GM12875 (cell line): ENCODE data around the gene CPPED1.

Experiments
- H3K4me3 ChIP-seq: one replicate; pipeline ENCODE4 v1.5.1; 2011; ENCODE audit warnings: low read depth, low read length, control low read depth
- TF ChIP-seq, protein P1 (sequence below): IDR thresholded peaks from 2 replicates; pipeline ENCODE4 v1.5.1; 2011; ENCODE audit warnings: low read depth, mild to moderate bottlenecking, control low read depth, inconsistent platforms, low read length, moderate library complexity, borderline replicate concordance; ENCODE audit not compliant: insufficient read depth

CPPED1 gene

DNA sequence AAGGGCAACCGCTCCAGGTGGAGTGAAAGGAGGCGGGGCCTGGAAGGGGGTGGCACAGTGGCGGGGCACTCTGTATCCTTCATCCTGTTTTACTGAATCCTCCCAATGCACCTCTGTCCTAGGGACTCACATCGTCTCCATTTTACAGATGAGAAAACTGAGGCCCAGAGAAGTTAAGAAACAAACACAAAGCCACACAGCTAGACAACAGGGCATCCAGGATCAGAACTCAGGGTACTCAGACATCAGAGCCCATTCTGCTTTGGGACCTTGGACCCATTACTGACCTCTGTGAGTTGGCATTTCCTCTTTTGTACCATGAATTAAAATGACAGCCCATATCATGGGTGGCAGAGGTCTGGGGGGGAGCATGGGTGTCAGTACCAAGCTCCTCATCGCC, 129.2 kb downstream of the CPPED1 start:
- no peak overlapping the region for H3K4me3 ChIP-seq

DNA sequence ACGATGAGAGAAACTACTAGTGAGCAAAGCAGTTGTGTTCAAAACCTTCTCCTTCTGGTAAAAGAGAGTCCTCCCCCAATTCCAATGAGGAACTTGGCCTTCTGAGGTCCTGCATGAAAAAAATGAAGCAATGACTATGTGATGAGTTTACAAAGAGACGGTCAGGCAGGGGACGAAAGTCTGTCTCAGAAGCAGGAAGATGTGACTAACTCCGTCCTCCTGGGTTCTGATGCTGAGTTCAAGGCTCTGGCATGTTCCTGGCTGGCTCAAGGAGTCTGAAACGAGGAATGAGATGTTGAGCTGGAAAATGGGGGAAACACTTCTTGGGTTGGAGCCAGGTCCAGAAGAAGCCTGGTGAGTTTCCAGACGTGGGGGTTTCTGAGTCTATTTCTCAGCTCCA, 129.6 kb downstream of the CPPED1 start:
- TF ChIP-seq, protein P1, sequence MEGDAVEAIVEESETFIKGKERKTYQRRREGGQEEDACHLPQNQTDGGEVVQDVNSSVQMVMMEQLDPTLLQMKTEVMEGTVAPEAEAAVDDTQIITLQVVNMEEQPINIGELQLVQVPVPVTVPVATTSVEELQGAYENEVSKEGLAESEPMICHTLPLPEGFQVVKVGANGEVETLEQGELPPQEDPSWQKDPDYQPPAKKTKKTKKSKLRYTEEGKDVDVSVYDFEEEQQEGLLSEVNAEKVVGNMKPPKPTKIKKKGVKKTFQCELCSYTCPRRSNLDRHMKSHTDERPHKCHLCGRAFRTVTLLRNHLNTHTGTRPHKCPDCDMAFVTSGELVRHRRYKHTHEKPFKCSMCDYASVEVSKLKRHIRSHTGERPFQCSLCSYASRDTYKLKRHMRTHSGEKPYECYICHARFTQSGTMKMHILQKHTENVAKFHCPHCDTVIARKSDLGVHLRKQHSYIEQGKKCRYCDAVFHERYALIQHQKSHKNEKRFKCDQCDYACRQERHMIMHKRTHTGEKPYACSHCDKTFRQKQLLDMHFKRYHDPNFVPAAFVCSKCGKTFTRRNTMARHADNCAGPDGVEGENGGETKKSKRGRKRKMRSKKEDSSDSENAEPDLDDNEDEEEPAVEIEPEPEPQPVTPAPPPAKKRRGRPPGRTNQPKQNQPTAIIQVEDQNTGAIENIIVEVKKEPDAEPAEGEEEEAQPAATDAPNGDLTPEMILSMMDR: no peak
- H3K4me3 ChIP-seq: no peak overlapping the region

More for the DNA sequence above, 129.2 kb downstream of the CPPED1 start:
- TF ChIP-seq, protein P1: no peak

DNA sequence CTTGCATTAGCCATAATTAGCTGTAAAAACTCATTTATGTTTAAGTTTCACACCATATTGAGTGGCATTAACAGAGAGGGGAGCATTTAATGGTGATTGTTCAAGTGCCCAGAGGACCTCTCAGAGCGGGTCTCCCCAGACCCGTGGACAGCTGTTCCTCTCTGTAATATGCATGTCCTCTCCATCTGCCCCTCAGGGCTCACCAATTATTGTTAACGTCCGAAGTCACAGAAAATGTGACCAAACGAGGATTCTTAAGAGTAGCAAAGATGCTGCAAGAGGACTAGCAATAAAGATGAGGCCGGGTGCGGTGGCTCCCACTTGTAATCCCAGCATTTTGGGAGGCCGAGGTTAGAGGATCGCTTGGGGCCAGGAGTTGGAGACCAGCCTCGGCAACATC, 130.2 kb downstream of the CPPED1 start:
- no peak overlapping the region for H3K4me3 ChIP-seq
- TF ChIP-seq, protein P1: no peak

DNA sequence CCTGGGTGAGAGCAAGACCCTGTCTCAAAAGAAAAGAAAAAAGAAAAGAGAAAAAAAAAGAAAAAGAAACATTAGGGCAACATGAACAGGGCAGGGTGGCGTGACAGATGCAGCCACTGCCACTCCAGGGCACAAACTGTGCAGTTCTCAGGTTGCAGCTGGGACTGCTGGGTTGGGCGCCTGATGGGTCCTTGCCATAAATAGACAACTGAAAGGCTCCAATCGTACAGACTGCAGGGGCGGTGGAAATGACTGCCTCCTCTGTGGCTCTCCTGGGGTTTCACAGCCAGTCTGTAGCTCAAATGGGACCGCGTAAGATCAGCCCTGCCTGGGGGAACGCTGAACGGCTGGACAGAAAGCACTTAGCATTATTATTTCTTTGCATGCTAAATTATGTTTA, 130.7 kb downstream of the CPPED1 start:
- TF ChIP-seq, protein P1: no peak
- no peak overlapping the region for H3K4me3 ChIP-seq

DNA sequence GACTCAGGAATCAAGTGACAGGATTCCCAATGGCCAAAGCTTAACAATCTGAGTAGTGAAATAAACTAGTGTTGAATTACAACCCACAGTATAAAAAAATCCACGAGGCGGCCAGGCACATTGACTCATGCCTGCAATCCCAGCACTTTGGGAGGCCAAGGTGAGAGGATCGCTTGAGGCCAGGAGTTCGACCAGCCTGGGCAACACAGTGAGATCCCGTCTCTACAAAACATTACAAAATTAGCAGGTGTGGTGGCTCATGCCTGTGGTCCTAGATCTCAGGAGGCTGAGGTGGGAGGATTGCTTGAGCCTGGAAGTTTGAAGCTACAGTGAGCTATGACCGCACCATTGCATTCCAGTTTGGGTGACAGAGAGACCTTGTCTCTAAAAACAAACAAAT, 133.8 kb downstream of the CPPED1 start:
- H3K4me3 ChIP-seq: no peak overlapping the region
- TF ChIP-seq, protein P1: no peak

DNA sequence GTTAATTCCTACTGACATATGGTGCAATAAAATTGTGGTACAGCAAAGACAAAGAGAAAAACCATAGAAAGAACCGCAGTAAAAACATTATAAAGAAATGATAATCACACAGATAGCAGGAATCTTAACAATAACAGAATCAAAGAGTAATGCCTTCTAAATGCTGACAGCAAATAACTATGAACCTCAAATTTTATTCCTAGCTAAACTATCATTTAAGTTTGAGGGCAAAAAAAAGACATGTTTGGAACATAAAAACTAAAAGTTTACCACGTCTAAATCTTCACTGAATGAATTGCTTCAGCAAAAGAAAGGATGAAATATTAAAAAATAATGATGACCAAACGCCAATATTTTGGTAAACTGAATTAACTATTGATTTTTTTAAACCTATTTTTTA, 135.8 kb downstream of the CPPED1 start:
- TF ChIP-seq, protein P1: no peak
- no peak overlapping the region for H3K4me3 ChIP-seq

DNA sequence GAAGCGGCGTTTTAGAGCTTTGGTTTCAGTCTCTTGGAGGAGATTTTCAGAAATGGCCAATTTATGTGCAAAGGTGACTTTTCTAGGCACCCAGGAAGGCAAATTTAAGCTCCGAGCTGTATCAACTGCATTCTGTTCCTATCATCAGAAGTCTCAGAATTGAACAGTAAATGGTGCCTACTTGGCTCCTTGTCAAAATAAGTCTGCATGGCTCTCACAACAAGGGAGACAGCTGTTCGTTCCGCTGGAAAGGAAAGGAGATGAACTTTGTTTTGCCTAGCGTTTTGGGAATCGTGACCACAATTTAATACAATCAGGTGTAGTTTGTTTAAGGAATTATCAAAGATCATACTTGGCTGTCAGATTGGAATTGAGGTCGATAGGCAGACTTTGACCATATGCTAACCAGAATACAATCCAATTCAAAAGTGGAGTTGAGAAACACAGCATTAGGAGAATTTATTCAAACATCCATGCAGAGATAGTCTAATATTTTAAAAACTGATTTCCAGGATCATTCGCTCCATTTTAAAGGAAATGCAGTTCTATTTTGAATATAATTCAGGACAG, 139.4 kb downstream of the CPPED1 start:
- no peak overlapping the region for H3K4me3 ChIP-seq
- TF ChIP-seq, protein P1: no peak
